DOHH2 (cell line): ENCODE results near the gene DHRS4.

ENCODE experiments used
- EZH2phosphoT487 ChIP-seq: fragments of 200-600 bp; sonication (generic); IDR thresholded peaks from 2 replicates; pipeline ENCODE4 v1.6.1; 2017; ENCODE audit warnings: borderline replicate concordance, mild to moderate bottlenecking, antibody characterized with exemption, low read length, moderate library complexity, mixed read lengths
- TF ChIP-seq, protein P1 (sequence below): fragments of 200-600 bp; sonication (generic); IDR thresholded peaks from one replicate; pipeline ENCODE4 v1.5.1; 2014; ENCODE audit warnings: antibody characterized with exemption, mild to moderate bottlenecking, low read depth, low read length; ENCODE audit not compliant: poor library complexity, severe bottlenecking

DNA sequence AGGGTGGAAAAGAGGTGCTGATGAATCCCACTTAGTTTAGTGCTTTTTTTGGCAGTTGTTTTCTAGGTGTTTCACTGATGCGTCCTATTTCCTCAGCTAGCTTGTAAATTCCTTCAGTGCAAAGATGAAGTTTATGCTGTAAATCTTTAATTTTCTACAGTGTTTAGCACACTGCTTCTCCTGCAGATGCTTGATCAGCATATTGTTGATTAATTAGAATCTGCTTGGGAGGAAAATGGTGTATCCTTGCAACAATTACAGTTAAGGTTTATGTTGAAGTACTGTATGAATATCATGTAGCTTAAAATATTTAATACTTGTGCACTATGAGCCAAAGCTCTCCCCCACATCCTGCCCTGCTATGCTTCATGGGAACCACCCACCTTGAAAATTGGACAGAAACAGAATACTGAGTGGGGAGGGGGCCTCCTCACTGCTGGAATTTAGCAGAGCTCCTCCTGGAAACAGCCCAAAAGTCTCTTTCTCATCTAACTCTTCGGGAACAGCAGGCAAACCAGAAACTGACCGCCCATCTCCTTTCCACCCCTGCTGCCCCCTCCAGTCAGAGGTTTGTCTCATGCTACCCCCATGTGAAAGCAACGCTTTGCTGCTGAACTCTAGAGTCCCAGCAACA lies 20.3 kb upstream of the DHRS4 start:
- TF ChIP-seq, protein P1, sequence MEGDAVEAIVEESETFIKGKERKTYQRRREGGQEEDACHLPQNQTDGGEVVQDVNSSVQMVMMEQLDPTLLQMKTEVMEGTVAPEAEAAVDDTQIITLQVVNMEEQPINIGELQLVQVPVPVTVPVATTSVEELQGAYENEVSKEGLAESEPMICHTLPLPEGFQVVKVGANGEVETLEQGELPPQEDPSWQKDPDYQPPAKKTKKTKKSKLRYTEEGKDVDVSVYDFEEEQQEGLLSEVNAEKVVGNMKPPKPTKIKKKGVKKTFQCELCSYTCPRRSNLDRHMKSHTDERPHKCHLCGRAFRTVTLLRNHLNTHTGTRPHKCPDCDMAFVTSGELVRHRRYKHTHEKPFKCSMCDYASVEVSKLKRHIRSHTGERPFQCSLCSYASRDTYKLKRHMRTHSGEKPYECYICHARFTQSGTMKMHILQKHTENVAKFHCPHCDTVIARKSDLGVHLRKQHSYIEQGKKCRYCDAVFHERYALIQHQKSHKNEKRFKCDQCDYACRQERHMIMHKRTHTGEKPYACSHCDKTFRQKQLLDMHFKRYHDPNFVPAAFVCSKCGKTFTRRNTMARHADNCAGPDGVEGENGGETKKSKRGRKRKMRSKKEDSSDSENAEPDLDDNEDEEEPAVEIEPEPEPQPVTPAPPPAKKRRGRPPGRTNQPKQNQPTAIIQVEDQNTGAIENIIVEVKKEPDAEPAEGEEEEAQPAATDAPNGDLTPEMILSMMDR: no peak
- no peak for TF ChIP-seq EZH2phosphoT487
